Lower leg skin (tissue), 3 donors: ENCODE results near the gene INPP5B.

Experiments
- CTCF ChIP-seq, 3 donors: fragments of 450-650 bp; IDR thresholded peaks; one replicate each; pipeline ENCODE4 v1.5.1; 2016; ENCODE audit warnings: antibody characterized with exemption in 3 of 3, mild to moderate bottlenecking in 3 of 3, moderate library complexity in 2 of 3
- POLR2A ChIP-seq, 2 donors: fragments of 450-650 bp; IDR thresholded peaks; one replicate each; pipeline ENCODE4 v1.6.1; 2016 to 2017; ENCODE audit warnings: antibody characterized with exemption in 2 of 2, mild to moderate bottlenecking in 1 of 2, moderate library complexity in 1 of 2

GRCh38 chr1:37951783-37952624 is 5.2 kb upstream of the INPP5B start:
- TF ChIP-seq CTCF (IDR thresholded peaks at IDR 0.05) (no peak), POLR2A (IDR thresholded peaks at IDR 0.05) (no peak)
